Cardiac fibroblast (primary cell): ENCODE measurements around the gene AMN.

ENCODE experiments used
- DNase-seq, 2 donors: peaks; one replicate each; pipeline versions ENCODE4 v3.0.0 to v3.0.0-alpha.2; 2010; ENCODE audit warnings: low read depth in 2 of 2
- H3K4me3 ChIP-seq, 2 donors: replicated peaks in 1 of 2; 1 replicate in 1 of 2; 2 replicates in 1 of 2; pipeline ENCODE4 v1.5.1; 2011; ENCODE audit warnings: low read depth in 2 of 2, low read length in 2 of 2, mild to moderate bottlenecking in 2 of 2, moderate library complexity in 1 of 2
- TF ChIP-seq, protein P1 (sequence below): IDR thresholded peaks from one replicate; pipeline ENCODE4 v1.5.1; 2011; ENCODE audit warnings: low read depth, mild to moderate bottlenecking, low read length, inconsistent platforms

AMN gene

DNA sequence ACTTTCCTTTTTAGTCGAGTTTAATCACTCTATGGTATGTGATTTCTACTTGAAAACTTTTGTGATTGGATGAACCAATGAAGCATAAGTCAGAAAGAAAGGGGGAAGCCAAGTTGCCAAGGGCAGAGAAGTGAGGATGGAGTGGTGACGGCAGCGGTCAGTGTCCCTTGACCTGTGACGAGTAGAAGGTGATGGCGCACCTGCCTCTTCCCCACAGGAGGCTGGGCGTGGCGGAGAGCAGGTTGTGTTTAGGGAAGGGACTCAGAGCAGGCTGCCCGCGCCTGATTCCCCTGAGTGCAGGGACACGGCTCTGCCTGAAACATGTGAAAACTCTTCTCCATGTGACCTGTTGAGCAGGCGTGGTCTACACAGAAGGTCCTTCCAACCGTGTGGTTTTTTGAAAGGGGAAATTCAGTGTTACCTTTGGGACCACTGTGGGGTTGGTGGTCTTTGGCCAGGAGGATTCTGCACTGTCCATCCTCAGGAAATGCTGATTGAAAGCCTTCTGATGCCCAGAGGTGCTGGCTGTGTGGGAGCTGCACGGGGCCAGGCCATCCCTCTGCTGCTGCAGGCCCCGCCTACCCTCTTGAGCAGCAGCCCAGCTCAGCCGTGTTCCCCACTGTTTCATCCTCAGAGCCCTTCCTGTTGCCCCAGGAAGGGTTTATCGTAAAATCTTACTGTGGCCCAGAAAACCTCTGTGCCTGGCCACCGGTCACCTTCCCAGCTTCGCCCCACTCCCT, 23.5 kb upstream of the AMN start:
- TF ChIP-seq, protein P1, sequence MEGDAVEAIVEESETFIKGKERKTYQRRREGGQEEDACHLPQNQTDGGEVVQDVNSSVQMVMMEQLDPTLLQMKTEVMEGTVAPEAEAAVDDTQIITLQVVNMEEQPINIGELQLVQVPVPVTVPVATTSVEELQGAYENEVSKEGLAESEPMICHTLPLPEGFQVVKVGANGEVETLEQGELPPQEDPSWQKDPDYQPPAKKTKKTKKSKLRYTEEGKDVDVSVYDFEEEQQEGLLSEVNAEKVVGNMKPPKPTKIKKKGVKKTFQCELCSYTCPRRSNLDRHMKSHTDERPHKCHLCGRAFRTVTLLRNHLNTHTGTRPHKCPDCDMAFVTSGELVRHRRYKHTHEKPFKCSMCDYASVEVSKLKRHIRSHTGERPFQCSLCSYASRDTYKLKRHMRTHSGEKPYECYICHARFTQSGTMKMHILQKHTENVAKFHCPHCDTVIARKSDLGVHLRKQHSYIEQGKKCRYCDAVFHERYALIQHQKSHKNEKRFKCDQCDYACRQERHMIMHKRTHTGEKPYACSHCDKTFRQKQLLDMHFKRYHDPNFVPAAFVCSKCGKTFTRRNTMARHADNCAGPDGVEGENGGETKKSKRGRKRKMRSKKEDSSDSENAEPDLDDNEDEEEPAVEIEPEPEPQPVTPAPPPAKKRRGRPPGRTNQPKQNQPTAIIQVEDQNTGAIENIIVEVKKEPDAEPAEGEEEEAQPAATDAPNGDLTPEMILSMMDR = no peak
- no peak overlapping the region for H3K4me3 ChIP-seq
- no peak for DNase-seq

GRCh38 chr14:102899516-102899900, 23.0 kb upstream of the AMN start:
- TF ChIP-seq, protein P1 = no peak
- no peak overlapping the region for H3K4me3 ChIP-seq
- DNase-seq = no peak

DNA sequence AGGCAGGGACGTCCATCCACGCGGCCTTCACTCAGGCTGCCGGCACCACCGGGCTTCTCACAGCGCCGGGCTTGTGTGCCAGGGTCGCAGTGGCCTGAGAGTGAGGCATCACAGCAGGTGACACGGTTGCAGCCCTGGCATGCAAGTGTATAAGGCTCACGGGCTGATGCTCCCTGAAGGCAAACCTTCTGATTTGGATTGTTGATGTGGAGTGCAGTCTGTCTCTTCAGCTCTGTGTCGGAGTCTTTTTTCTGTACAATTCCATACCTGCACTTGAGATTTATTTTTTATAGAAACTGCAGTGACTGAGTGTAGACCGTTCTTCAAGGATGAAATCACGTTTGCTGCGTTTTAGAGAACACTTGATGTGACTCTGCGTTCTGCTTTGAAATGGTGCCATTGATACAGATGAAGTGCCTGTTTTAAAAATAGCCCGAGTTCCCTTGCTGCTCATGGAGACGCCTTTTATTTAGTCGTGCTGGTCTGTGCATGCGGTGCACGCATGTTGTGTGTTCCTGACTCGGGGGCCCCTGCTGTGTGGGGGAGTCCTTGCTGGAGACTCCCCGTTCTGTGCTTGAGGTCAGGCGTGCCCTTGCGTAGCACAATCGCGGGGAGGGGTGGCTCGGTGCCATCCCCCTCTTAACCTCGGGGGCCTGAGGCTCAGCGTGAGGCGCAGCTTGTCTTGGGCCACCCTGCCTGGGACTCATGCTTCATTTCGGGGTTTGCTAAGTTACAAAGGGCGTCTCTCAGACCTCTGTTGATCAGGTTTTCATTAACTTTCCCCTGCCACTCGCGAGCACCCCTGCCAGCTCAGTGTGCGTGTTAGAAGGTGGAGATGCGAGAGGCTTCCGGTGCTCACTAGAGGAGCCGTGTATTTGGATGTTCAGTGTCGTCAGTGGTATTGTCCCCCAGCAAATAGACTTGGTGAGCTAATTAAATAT, 21.6 kb upstream of the AMN start:
- TF ChIP-seq, protein P1 = no peak
- H3K4me3 ChIP-seq = no peak overlapping the region
- no peak for DNase-seq

DNA sequence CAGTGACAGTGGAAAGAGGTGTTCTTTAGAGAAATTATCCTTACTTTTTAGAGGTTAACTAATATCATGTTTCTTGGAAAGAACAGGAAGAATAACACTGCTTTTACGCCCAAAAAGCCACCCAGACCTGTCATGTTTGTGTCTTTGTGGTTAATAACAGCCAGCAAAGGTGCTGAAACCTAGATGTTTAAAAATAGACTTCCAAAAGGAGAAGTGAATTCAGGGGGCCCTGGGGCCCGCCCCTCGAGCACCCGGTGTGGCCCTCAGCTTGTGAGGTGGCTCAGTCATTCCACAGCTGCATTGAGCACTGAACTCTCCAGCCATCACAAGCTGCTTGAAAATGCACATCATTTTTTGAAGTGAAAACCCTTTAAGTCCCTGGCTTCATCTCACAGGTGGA, 20.8 kb upstream of the AMN start:
- TF ChIP-seq, protein P1 = no peak
- DNase-seq = no peak
- no peak overlapping the region for H3K4me3 ChIP-seq

DNA sequence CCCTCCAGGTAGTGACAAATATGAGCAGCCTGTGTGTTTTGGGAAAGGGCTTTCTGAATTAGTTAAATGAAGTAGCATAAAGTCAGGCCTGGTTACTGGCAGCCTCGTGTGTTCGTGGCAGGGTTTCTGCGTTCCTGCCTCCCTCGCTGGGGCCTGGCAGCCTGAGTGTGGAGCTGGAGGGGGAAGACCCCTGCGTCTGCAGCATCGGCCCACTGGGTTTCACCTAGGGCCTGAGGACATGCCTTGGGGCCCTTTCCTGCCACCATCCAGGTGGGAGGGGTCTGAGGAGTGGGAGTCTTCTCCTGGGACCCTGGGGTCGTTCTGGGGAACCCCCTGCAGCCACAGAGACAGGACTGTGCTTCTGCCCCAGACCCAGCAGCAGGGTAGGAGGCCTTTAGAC, 20.4 kb upstream of the AMN start:
- no peak overlapping the region for H3K4me3 ChIP-seq

DNA sequence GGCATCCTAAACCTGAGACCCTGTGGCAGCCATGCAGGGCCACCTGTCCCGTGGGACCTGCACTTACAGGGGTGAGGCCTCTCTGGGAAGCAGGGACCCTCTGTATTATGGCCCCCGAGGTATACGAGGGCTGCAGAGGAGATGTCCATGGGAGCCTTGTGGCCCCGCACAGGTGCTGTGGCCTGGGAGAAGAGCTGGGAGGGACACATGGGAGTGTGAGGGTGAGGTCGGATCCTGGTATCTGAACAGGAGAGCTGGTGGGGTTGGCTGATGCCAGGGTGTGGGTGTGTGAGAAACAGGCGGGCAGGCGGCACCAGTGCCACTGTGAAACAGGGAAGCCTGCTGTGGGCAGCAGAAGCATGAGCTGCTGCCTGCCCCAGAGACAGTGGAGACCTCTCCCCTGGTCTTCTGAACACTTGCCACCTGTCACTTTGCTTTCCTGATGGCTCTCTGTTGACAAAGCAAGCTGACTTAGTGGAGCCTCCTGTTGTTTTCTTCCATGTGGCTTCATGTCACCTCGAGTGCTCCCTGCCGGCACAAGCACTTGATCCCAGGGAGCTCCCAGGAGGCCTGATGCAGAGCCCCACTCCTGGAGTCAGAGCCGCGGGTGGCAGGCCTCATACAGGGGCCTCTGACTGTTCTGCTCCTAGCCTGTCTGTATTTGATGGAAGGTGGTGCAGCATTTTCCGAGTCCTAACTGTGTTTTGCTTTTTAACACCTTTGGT, 19.8 kb upstream of the AMN start:
- DNase-seq = no peak
- TF ChIP-seq, protein P1 = no peak
- H3K4me3 ChIP-seq = no peak overlapping the region

More for the DNA sequence above, 20.4 kb upstream of the AMN start:
- TF ChIP-seq, protein P1 = no peak
- DNase-seq = no peak
